GM12892 (cell line): ENCODE measurements around the gene NR5A2.
A peak's percentile ranks its signal among the peaks of the same experiment; 100 is the strongest.

ENCODE experiments used
- POLR2A ChIP-seq: IDR thresholded peaks from 2 replicates; pipeline ENCODE4 v1.6.1; 2011; ENCODE audit warnings: low read depth, low read length, control low read depth
- POLR2AphosphoS5 ChIP-seq: IDR thresholded peaks from 2 replicates; pipeline ENCODE4 v1.6.1; 2011; ENCODE audit warnings: low read depth, low read length, control low read depth
- TAF1 ChIP-seq: IDR thresholded peaks from 2 replicates; pipeline ENCODE4 v1.6.1; 2011; ENCODE audit warnings: low read depth, mild to moderate bottlenecking, control low read depth, low read length, borderline replicate concordance

- TF ChIP-seq TAF1 (no peak), POLR2A (peak; percentile 50), POLR2AphosphoS5 (no peak)
Observed at GRCh38 chr1:200153277-200154055, 126.0 kb downstream of the NR5A2 start.
